Stimulated activated CD4-positive, alpha-beta T cell treated with anti-CD3 and anti-CD28 coated beads, Interleukin-15, amount 100 ng/mL, for 1 hour (primary cell): ENCODE measurements around the gene ECSIT.
A peak's percentile ranks its signal among the peaks of the same experiment; 100 is the strongest.

ENCODE experiments used
- DNase-seq, 2 donors: peaks; one replicate each; pipeline ENCODE4 v3.0.0-alpha.2; 2020; ENCODE audit warnings: low read depth in 1 of 2, low spot score in 1 of 2

ECSIT gene

GRCh38 chr19:11505032-11505503, 23.9 kb downstream of the ECSIT start:
- peak; percentile 94 for DNase-seq

- DNase-seq, result no peak
Measured at GRCh38 chr19:11504502-11505031, 24.4 kb downstream of the ECSIT start.

- DNase-seq, result no peak
Measured at GRCh38 chr19:11499890-11500420, 29.0 kb downstream of the ECSIT start.

- no peak for DNase-seq
Measured at GRCh38 chr19:11499220-11499726, 29.7 kb downstream of the ECSIT start.

- DNase-seq, result peak; percentile 29 to 58
Measured at GRCh38 chr19:11496391-11497163, 32.4 kb downstream of the ECSIT start.

GRCh38 chr19:11495885-11496284, 33.0 kb downstream of the ECSIT start:
- DNase-seq, result no peak

- DNase-seq, result no peak
Measured at GRCh38 chr19:11495481-11495880, 33.5 kb downstream of the ECSIT start.

- DNase-seq, result no peak
Measured at GRCh38 chr19:11494634-11495285, 34.2 kb downstream of the ECSIT start.

- DNase-seq, result no peak
Measured at GRCh38 chr19:11489378-11489777, 39.6 kb downstream of the ECSIT start.

GRCh38 chr19:11486661-11487503, 42.1 kb downstream of the ECSIT start:
- no peak for DNase-seq

GRCh38 chr19:11485245-11485837, 43.6 kb downstream of the ECSIT start:
- no peak for DNase-seq

GRCh38 chr19:11483366-11484111, 45.4 kb downstream of the ECSIT start:
- DNase-seq, result no peak

GRCh38 chr19:11482384-11483050, 46.4 kb downstream of the ECSIT start:
- DNase-seq, result peak; percentile 72 to 84

GRCh38 chr19:11481534-11482383, 47.2 kb downstream of the ECSIT start:
- DNase-seq, result peak; percentile 8 to 61

- no peak for DNase-seq
Measured at GRCh38 chr19:11480715-11481533, 48.0 kb downstream of the ECSIT start, which contains the start of gene ELAVL3. ELAVL3 (minus strand) TSS chr19:11481046; CDS start chr19:11480608, 438 bp downstream.

- DNase-seq, result no peak
Measured at GRCh38 chr19:11479898-11480714, 48.8 kb downstream of the ECSIT start.
